LNCAP (cell line): ENCODE results near the gene FUCA1.

Experiments
- CTCF ChIP-seq: fragments of 450-650 bp; IDR thresholded peaks from 2 replicates; pipeline ENCODE4 v1.5.1; 2017; ENCODE audit warnings: mild to moderate bottlenecking

FUCA1 gene

GRCh38 chr1:23795676-23796465, 72.2 kb downstream of the FUCA1 start:
- TF ChIP-seq CTCF, result no peak
